Testis (tissue), 2 donors: ENCODE data around the gene PEX14.

Experiments
- POLR2A ChIP-seq: fragments of 450-650 bp; IDR thresholded peaks from one replicate; pipeline ENCODE4 v1.6.1; 2017; ENCODE audit warnings: antibody characterized with exemption, mild to moderate bottlenecking, moderate library complexity
- TF ChIP-seq, protein P1 (sequence below), 3 experiments: fragments of 450-650 bp in 2 of 3; fragments of 200-600 bp in 1 of 3; sonication (generic) in 1 of 3; IDR thresholded peaks; one replicate each; pipeline ENCODE4 v1.5.1; 2016 to 2019; ENCODE audit warnings: antibody characterized with exemption in 3 of 3, mild to moderate bottlenecking in 2 of 3, moderate library complexity in 1 of 3

DNA sequence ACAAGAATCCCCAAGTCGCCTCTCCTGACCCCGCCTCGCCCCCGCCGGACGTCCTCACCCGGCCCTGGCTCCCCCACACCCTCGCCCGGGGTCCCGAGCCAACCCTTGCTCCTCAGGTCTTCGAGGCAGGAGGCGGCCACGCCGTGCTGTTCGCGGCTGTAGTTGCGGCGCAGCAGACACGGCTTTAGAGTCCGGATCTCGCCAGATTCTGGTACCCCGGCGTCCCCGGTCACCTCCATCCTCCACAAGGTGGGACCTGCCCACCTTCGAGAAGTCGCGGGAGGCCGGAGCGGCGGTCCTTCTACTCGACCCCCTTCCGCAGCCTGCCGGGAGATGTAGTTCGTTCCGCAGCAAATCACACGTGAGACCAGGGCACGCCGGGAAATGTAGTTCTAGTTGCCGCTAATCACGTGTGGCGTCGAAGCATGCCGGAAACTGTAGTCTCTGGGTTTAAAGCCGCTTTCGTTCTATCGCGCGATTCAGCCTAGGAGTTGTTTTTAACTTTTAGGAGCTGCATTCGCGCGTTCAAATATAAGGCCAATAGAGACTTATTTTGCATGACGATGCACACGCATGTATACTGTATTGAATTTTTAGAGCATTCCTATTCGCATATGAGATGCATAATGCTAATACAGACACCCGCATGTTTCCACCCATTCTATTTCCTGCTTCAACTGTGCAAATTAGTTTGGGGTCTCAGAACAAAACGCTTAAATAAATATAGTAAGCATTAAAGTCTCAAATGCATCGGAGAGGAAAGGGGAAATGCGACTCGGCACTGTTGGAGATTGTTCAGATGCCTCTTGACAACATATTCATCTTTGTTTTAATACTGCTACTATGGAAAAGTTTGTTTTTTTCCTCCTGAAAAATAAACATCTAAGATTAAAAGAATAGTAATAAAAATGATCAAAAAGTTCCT, 2.3 kb upstream of the PEX14 start, which contains the start of gene DFFA:
- TF ChIP-seq, protein P1, sequence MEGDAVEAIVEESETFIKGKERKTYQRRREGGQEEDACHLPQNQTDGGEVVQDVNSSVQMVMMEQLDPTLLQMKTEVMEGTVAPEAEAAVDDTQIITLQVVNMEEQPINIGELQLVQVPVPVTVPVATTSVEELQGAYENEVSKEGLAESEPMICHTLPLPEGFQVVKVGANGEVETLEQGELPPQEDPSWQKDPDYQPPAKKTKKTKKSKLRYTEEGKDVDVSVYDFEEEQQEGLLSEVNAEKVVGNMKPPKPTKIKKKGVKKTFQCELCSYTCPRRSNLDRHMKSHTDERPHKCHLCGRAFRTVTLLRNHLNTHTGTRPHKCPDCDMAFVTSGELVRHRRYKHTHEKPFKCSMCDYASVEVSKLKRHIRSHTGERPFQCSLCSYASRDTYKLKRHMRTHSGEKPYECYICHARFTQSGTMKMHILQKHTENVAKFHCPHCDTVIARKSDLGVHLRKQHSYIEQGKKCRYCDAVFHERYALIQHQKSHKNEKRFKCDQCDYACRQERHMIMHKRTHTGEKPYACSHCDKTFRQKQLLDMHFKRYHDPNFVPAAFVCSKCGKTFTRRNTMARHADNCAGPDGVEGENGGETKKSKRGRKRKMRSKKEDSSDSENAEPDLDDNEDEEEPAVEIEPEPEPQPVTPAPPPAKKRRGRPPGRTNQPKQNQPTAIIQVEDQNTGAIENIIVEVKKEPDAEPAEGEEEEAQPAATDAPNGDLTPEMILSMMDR (IDR thresholded peaks at IDR 0.05): no peak
- peak; percentile 65 for TF ChIP-seq POLR2A
